Liver (tissue), 9 donors: ENCODE data around the gene HMHB1. TPM values are rescaled to one million over a fixed set of nuclear protein-coding genes. Genes with fewer than 3 reads are reported as not detected.

Source experiments
- DNase-seq: peaks from one replicate; pipeline ENCODE4 v3.0.0-alpha.2; 2017; ENCODE audit warnings: low spot score
- H3K27ac ChIP-seq, 2 donors: one replicate each; pipeline ENCODE4 v1.7.0; 2013; ENCODE audit warnings: inconsistent platforms in 2 of 2, low read length in 2 of 2, control low read depth in 1 of 2, low read depth in 1 of 2, mild to moderate bottlenecking in 1 of 2
- H3K27me3 ChIP-seq, 4 donors: one replicate each; pipeline versions ENCODE4 v1.6.1 to v1.7.0; 2013; ENCODE audit warnings: low read length in 3 of 4, inconsistent platforms in 1 of 4, mild to moderate bottlenecking in 1 of 4, moderate library complexity in 1 of 4; ENCODE audit not compliant: control insufficient read depth in 4 of 4, insufficient read depth in 4 of 4
- H3K36me3 ChIP-seq, 4 donors: one replicate each; pipeline versions ENCODE4 v1.6.1 to v1.7.0; 2013; ENCODE audit warnings: low read length in 3 of 4, mild to moderate bottlenecking in 3 of 4, low read depth in 1 of 4, moderate library complexity in 1 of 4; ENCODE audit not compliant: control insufficient read depth in 4 of 4, insufficient read depth in 3 of 4
- H3K4me1 ChIP-seq, 4 donors: one replicate each; pipeline versions ENCODE4 v1.6.1 to v1.7.0; 2013; ENCODE audit warnings: low read length in 3 of 4, mild to moderate bottlenecking in 3 of 4, moderate library complexity in 1 of 4; ENCODE audit not compliant: control insufficient read depth in 4 of 4, insufficient read depth in 4 of 4
- H3K4me3 ChIP-seq, 3 donors: one replicate each; pipeline versions ENCODE4 v1.6.1 to v1.7.0; 2013; ENCODE audit warnings: low read length in 3 of 3, control low read depth in 1 of 3, low read depth in 1 of 3, mild to moderate bottlenecking in 1 of 3
- H3K9ac ChIP-seq, 2 donors: one replicate each; pipeline ENCODE4 v1.7.0; 2013; ENCODE audit warnings: low read length in 2 of 2, mild to moderate bottlenecking in 2 of 2, moderate library complexity in 2 of 2, control low read depth in 1 of 2, low read depth in 1 of 2
- H3K9me3 ChIP-seq, 4 donors: one replicate each; pipeline versions ENCODE4 v1.6.1 to v1.7.0; 2013; ENCODE audit warnings: low read length in 3 of 4; ENCODE audit not compliant: control insufficient read depth in 4 of 4
- EGR1 ChIP-seq, 2 donors: IDR thresholded peaks; 2 replicates each; pipeline ENCODE4 v1.6.1; 2016 to 2018; ENCODE audit warnings: antibody characterized with exemption in 2 of 2, low read depth in 2 of 2
- FOXA1 ChIP-seq: IDR thresholded peaks from 2 replicates; pipeline ENCODE4 v1.6.1; 2016; ENCODE audit warnings: antibody characterized with exemption
- FOXA2 ChIP-seq: IDR thresholded peaks from 2 replicates; pipeline ENCODE4 v1.6.1; 2016; ENCODE audit warnings: antibody characterized with exemption
- HNF4G ChIP-seq: IDR thresholded peaks from 2 replicates; pipeline ENCODE4 v1.6.1; 2016; ENCODE audit warnings: antibody characterized with exemption
- JUND ChIP-seq, 2 donors: IDR thresholded peaks; 2 replicates each; pipeline ENCODE4 v1.6.1; 2016; ENCODE audit warnings: antibody characterized with exemption in 2 of 2
- NR2F2 ChIP-seq: IDR thresholded peaks from 2 replicates; pipeline ENCODE4 v1.6.1; 2016; ENCODE audit warnings: antibody characterized with exemption
- RAD21 ChIP-seq, 2 donors: IDR thresholded peaks; 2 replicates each; pipeline ENCODE4 v1.6.1; 2016; ENCODE audit warnings: antibody characterized with exemption in 2 of 2, mild to moderate bottlenecking in 2 of 2
- RXRA ChIP-seq, 2 donors: IDR thresholded peaks; 2 replicates each; pipeline ENCODE4 v1.6.1; 2017 to 2018; ENCODE audit warnings: antibody characterized with exemption in 2 of 2, mild to moderate bottlenecking in 1 of 2
- TAF1 ChIP-seq: conservative IDR thresholded peaks from 2 replicates; pipeline ENCODE4 v1.6.1; 2016; ENCODE audit warnings: antibody characterized with exemption, mild to moderate bottlenecking
- WGBS: extraction: QIAGEN DNeasy Blood & Tissue Kit; methylation state at CpG from one replicate; pipeline ENCODE4 v1.1.7; 2013; 5-methylcytosine and 5-hydroxymethylcytosine counted together
- polyA plus RNA-seq, 2 donors: library from polyadenylated mRNA; stranded (reverse) in 1 of 2; unstranded in 1 of 2; fragments of 200-250 nt in 1 of 2; fragments of >200 nt in 1 of 2; fragmentation: Nextera tagmentation in 1 of 2; extraction: Ambion mirVana in 1 of 2; gene quantifications; one replicate each; pipeline versions ENCODE4 v1.2.1 to v1.2.3, GENCODE V29; 2013 to 2015
- total RNA-seq, 2 donors: library from RNA; depleted of rRNA; stranded (reverse); fragments of >200 nt; gene quantifications; one replicate each; pipeline ENCODE4 v1.2.3, GENCODE V29; 2014
- TF ChIP-seq, protein P1 (sequence below): IDR thresholded peaks from 2 replicates; pipeline ENCODE4 v1.6.1; 2016; ENCODE audit warnings: antibody characterized with exemption
- TF ChIP-seq, protein P2 (sequence below): IDR thresholded peaks from 2 replicates; pipeline ENCODE4 v1.6.1; 2016; ENCODE audit warnings: antibody characterized with exemption
- TF ChIP-seq, protein P3 (sequence below): IDR thresholded peaks from 2 replicates; pipeline ENCODE4 v1.6.1; 2016; ENCODE audit warnings: antibody characterized with exemption, mild to moderate bottlenecking
- TF ChIP-seq, protein P4 (sequence below): IDR thresholded peaks from 2 replicates; pipeline ENCODE4 v1.6.1; 2016; ENCODE audit warnings: antibody characterized with exemption
- donor health status: healthy.
- donor health status: healthy.
- donor health status: healthy.
- donor health status: healthy.
- donor health status: healthy.

The HMHB1 gene
- total and polyA plus RNA-seq, 4 donors: not detected

DNA sequence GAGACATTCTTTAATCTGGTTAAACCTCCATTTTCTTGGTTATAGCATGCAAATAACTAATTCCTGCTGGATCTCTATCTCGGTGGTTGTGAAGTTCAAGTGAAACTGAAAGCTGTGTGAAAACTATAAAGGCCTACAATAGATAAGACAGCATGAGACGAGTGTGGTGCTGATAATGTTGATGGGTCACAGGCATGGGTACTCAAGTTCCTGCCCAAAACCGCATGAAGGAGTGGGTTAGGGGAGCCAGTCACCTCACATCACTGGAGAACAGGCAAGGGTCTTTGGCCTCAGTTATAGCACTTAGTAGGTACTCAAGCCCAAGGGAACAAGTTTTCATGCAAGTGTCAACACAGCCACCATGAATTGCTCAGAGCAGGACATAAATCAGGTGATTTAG is 16.7 kb downstream of the HMHB1 start:
- no peak for DNase-seq
- no peak overlapping the region for H3K27ac ChIP-seq
- H3K4me3 ChIP-seq: no peak overlapping the region
- no peaks in the 10 kb centered on the region for H3K36me3 ChIP-seq
- H3K9ac ChIP-seq: no peak overlapping the region
- H3K4me1 ChIP-seq: peaks cover 0 to 2% (median 0%) of the 10 kb centered on the region in 4 donors
- H3K9me3 ChIP-seq: no peaks in the 10 kb centered on the region
- TF ChIP-seq EGR1 (IDR thresholded peaks at IDR 0.05; ENCODE audit: low read depth in 2 of 2) (no peak), HNF4G (no peak), FOXA2 (no peak), RXRA (IDR thresholded peaks at IDR 0.05) (no peak), FOXA1 (no peak), NR2F2 (no peak), TAF1 (no peak), JUND (IDR thresholded peaks at IDR 0.05) (no peak)
- TF ChIP-seq, protein P1, sequence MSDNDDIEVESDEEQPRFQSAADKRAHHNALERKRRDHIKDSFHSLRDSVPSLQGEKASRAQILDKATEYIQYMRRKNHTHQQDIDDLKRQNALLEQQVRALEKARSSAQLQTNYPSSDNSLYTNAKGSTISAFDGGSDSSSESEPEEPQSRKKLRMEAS: no peak
- TF ChIP-seq, protein P2, sequence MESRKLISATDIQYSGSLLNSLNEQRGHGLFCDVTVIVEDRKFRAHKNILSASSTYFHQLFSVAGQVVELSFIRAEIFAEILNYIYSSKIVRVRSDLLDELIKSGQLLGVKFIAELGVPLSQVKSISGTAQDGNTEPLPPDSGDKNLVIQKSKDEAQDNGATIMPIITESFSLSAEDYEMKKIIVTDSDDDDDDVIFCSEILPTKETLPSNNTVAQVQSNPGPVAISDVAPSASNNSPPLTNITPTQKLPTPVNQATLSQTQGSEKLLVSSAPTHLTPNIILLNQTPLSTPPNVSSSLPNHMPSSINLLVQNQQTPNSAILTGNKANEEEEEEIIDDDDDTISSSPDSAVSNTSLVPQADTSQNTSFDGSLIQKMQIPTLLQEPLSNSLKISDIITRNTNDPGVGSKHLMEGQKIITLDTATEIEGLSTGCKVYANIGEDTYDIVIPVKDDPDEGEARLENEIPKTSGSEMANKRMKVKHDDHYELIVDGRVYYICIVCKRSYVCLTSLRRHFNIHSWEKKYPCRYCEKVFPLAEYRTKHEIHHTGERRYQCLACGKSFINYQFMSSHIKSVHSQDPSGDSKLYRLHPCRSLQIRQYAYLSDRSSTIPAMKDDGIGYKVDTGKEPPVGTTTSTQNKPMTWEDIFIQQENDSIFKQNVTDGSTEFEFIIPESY: no peak
- TF ChIP-seq, protein P3, sequence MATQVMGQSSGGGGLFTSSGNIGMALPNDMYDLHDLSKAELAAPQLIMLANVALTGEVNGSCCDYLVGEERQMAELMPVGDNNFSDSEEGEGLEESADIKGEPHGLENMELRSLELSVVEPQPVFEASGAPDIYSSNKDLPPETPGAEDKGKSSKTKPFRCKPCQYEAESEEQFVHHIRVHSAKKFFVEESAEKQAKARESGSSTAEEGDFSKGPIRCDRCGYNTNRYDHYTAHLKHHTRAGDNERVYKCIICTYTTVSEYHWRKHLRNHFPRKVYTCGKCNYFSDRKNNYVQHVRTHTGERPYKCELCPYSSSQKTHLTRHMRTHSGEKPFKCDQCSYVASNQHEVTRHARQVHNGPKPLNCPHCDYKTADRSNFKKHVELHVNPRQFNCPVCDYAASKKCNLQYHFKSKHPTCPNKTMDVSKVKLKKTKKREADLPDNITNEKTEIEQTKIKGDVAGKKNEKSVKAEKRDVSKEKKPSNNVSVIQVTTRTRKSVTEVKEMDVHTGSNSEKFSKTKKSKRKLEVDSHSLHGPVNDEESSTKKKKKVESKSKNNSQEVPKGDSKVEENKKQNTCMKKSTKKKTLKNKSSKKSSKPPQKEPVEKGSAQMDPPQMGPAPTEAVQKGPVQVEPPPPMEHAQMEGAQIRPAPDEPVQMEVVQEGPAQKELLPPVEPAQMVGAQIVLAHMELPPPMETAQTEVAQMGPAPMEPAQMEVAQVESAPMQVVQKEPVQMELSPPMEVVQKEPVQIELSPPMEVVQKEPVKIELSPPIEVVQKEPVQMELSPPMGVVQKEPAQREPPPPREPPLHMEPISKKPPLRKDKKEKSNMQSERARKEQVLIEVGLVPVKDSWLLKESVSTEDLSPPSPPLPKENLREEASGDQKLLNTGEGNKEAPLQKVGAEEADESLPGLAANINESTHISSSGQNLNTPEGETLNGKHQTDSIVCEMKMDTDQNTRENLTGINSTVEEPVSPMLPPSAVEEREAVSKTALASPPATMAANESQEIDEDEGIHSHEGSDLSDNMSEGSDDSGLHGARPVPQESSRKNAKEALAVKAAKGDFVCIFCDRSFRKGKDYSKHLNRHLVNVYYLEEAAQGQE: no peak
- TF ChIP-seq, protein P4, sequence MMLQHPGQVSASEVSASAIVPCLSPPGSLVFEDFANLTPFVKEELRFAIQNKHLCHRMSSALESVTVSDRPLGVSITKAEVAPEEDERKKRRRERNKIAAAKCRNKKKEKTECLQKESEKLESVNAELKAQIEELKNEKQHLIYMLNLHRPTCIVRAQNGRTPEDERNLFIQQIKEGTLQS: no peak
- WGBS: 48% methylated on average over 3 of the region's 3 CpGs
- H3K27me3 ChIP-seq: no peaks in the 10 kb centered on the region

DNA sequence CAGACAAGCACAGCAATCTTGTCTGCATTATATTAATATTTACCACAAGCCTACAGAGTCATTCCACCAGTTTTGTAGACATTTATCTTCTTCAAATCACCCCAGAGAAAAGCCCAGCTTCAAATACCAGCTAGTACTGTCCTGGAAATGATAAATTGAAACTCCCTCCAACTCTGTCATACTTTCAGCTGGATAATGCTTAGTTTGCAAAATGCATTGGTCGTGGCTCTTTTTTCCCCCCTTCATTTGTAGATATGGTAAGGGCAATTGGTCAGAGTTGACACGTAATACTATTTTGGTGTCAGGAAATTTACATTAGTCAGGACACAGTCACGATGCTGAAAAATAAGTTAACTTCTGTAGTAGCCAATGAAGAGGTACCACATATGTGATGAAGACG is 21.2 kb downstream of the HMHB1 start:
- no peaks in the 10 kb centered on the region for H3K27me3 ChIP-seq
- H3K27ac ChIP-seq: no peak overlapping the region
- H3K36me3 ChIP-seq: no peaks in the 10 kb centered on the region
- TF ChIP-seq JUND (IDR thresholded peaks at IDR 0.05) (no peak), FOXA2 (no peak), HNF4G (no peak), NR2F2 (no peak), RAD21 (IDR thresholded peaks at IDR 0.05) (no peak)
- no peak overlapping the region for H3K4me3 ChIP-seq
- H3K9me3 ChIP-seq: no peaks in the 10 kb centered on the region
- no peaks in the 10 kb centered on the region for H3K4me1 ChIP-seq
- DNase-seq: no peak
- H3K9ac ChIP-seq: no peak overlapping the region
- 89% methylated on average over 4 of the region's 4 CpGs for WGBS

DNA sequence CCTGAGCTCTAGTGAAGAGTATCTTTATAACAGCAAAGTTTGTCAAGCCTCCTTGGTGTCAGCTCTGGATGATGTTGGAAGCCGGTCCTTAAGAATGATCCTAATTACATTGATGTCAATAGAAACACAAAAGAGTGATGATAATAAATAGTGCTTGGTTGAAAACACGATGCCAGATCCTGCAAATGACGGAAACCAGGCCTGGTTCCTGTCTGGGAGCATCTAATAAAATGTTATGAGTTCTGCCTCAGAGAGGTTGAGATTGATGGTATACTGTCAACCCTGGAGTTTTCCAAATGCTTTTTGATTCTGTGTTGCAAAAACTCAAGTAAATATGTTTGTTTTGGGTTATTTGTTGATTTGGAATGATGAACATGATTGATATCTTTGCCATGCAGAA is 23.3 kb downstream of the HMHB1 start:
- Histone ChIP-seq H3K27me3 (no peaks in the 10 kb centered on the region), H3K9me3 (no peaks in the 10 kb centered on the region), H3K36me3 (no peaks in the 10 kb centered on the region), H3K9ac (no peak overlapping the region), H3K4me1 (no peaks in the 10 kb centered on the region), H3K4me3 (no peak overlapping the region), H3K27ac (no peak overlapping the region)
- TF ChIP-seq JUND (IDR thresholded peaks at IDR 0.05): no peak
- TF ChIP-seq RXRA (IDR thresholded peaks at IDR 0.05): no peak
- WGBS: 82% methylated on average over 3 of the region's 3 CpGs
- no peak for DNase-seq
